K562 (cell line): ENCODE measurements around the gene NCOA6. TPM values are rescaled to one million over a fixed set of nuclear protein-coding genes. Genes with fewer than 3 reads are reported as not detected.
A peak's percentile ranks its signal among the peaks of the same experiment; 100 is the strongest.

Experiments
- BRD4 ChIP-seq: fragments of 200-600 bp; sonication (generic); IDR thresholded peaks from 2 replicates; pipeline ENCODE4 v1.6.1; 2017; ENCODE audit warnings: inconsistent platforms
- BRF1 ChIP-seq: IDR thresholded peaks from 3 replicates; pipeline ENCODE4 v1.6.1; 2011; ENCODE audit warnings: borderline replicate concordance, mild to moderate bottlenecking; ENCODE audit not compliant: insufficient read length; ENCODE audit errors: extremely low read depth
- CEBPB ChIP-seq: fragments of 450-650 bp; IDR thresholded peaks from 2 replicates; pipeline ENCODE4 v1.6.1; 2016; ENCODE audit warnings: missing genetic modification characterization, missing compliant biosample characterization
- ELF2 ChIP-seq: fragments of 250-450 bp; sonication (Bioruptor Pico); IDR thresholded peaks from 2 replicates; pipeline ENCODE4 v1.5.0; 2021; ENCODE audit warnings: mild to moderate bottlenecking
- ESRRB ChIP-seq: fragments of 250-450 bp; sonication (Bioruptor Pico); IDR thresholded peaks from 2 replicates; pipeline ENCODE4 v1.5.0; 2020; ENCODE audit warnings: mild to moderate bottlenecking, moderate library complexity, borderline replicate concordance
- ETV6 ChIP-seq, 3 experiments: fragments of 150-350 bp in 1 of 3; sonication (generic) in 1 of 3; formaldehyde crosslinking in 1 of 3; IDR thresholded peaks; 2 replicates each; pipeline versions ENCODE4 v1.6.1 to v1.8.0; 2014 to 2022; ENCODE audit warnings: borderline replicate concordance in 2 of 3, low read depth in 2 of 3, antibody characterized with exemption in 1 of 3, low read length in 1 of 3, mild to moderate bottlenecking in 1 of 3, missing genetic modification reagents in 1 of 3
- GATAD2A ChIP-seq: fragments of 450-650 bp; IDR thresholded peaks from 2 replicates; pipeline ENCODE4 v1.6.1; 2017
- GTF2A2 ChIP-seq: IDR thresholded peaks from 2 replicates; pipeline ENCODE4 v1.6.1; 2016; ENCODE audit warnings: mild to moderate bottlenecking, missing genetic modification characterization, missing compliant biosample characterization
- HCFC1 ChIP-seq: IDR thresholded peaks from 2 replicates; pipeline ENCODE4 v1.6.1; 2012; ENCODE audit warnings: low read depth, low read length, improper control_type of control experiment
- ILK ChIP-seq: fragments of 450-650 bp; IDR thresholded peaks from 2 replicates; pipeline ENCODE4 v1.6.1; 2016; ENCODE audit warnings: missing genetic modification characterization, low read depth, mild to moderate bottlenecking, missing compliant biosample characterization, moderate library complexity, borderline replicate concordance
- LARP7 ChIP-seq: fragments of 450-650 bp; IDR thresholded peaks from 2 replicates; pipeline ENCODE4 v1.6.1; 2016
- MEIS2 ChIP-seq: fragments of 450-650 bp; IDR thresholded peaks from 2 replicates; pipeline ENCODE4 v1.6.1; 2014; ENCODE audit warnings: mild to moderate bottlenecking; ENCODE audit not compliant: partially characterized antibody
- PHF21A ChIP-seq: fragments of 450-650 bp; IDR thresholded peaks from 2 replicates; pipeline ENCODE4 v1.6.1; 2017; ENCODE audit warnings: low read depth, borderline replicate concordance
- RBFOX2 ChIP-seq: fragments of 200-400 bp; formaldehyde crosslinking; IDR thresholded peaks from 2 replicates; pipeline ENCODE4 v1.6.1; 2017; ENCODE audit warnings: low read depth, mild to moderate bottlenecking, low read length, moderate library complexity
- RBM25 ChIP-seq: fragments of 200-400 bp; formaldehyde crosslinking; IDR thresholded peaks from 2 replicates; pipeline ENCODE4 v1.6.1; 2018; ENCODE audit warnings: low read length, low read depth, moderate library complexity; ENCODE audit not compliant: severe bottlenecking
- REST ChIP-seq, 2 experiments: fragments of 450-650 bp; formaldehyde crosslinking in 1 of 2; IDR thresholded peaks; 2 replicates each; pipeline versions ENCODE4 v1.4.0 to v1.6.1; 2014 to 2020; ENCODE audit warnings: mild to moderate bottlenecking in 2 of 2, borderline replicate concordance in 1 of 2, low read depth in 1 of 2
- TAF1 ChIP-seq: IDR thresholded peaks from 2 replicates; pipeline ENCODE4 v1.6.1; 2011; ENCODE audit warnings: mild to moderate bottlenecking, low read length, moderate library complexity; ENCODE audit not compliant: insufficient read depth, control insufficient read depth, severe bottlenecking; ENCODE audit errors: extremely low read depth
- USF1 ChIP-seq: sonication (generic); formaldehyde crosslinking; IDR thresholded peaks from 2 replicates; pipeline ENCODE4 v1.9.0; 2022; ENCODE audit warnings: mild to moderate bottlenecking, missing genetic modification reagents
- ZC3H8 ChIP-seq: fragments of 450-650 bp; IDR thresholded peaks from 2 replicates; pipeline ENCODE4 v1.6.1; 2017
- ZNF445 ChIP-seq: fragments of 250-450 bp; sonication (Bioruptor Pico); IDR thresholded peaks from 2 replicates; pipeline ENCODE4 v1.4.0; 2020; ENCODE audit warnings: low read depth, mild to moderate bottlenecking, moderate library complexity
- polyA plus RNA-seq, 8 experiments: library from polyadenylated mRNA; depleted of rRNA in 4 of 8; stranded (reverse) in 5 of 8; unstranded in 3 of 8; fragments of >200 nt; fragmentation: Nextera tagmentation in 2 of 8; fragmentation: Illumina TruSeq in 1 of 8; extraction: Ambion mirVana in 2 of 8; extraction: Trizol in 1 of 8; gene quantifications; 2 replicates each; pipeline versions ENCODE4 v1.2.1 to v1.2.3, GENCODE V29; 2011 to 2014; ENCODE audit warnings: inconsistent platforms in 1 of 8, missing spikeins in 1 of 8
- total RNA-seq, 7 experiments: library from RNA; depleted of rRNA in 6 of 7; stranded (reverse); fragments of >200 nt in 6 of 7; fragmentation: Illumina TruSeq in 2 of 7; extraction: Trizol in 2 of 7; gene quantifications; 2 replicates each; pipeline versions ENCODE4 v1.2.1 to v1.2.3, GENCODE V29; 2011 to 2021; ENCODE audit warnings: low replicate concordance in 1 of 7

The NCOA6 gene
- total and polyA plus RNA-seq, 9 of the 15 experiments (the other 6 are each of a cell fraction or from before 2014, with no cell fraction given): 6.1 to 25.0 (median 9.5) TPM

- TF ChIP-seq LARP7 (no peak), ILK (tag) (no peak), ZC3H8 (no peak), ESRRB (CRISPR knock-in tag) (no peak), ETV6 (IDR thresholded peaks at IDR 0.05; ENCODE audit: borderline replicate concordance in 1 of 2, low read depth in 2 of 2, low read length in 1 of 2) (no peak), ETV6 (CRISPR knock-in tag; IDR thresholded peaks at IDR 0.05; ENCODE audit: borderline replicate concordance) (no peak), MEIS2 (no peak), PHF21A (no peak), USF1 (CRISPR knock-in tag) (no peak), GTF2A2 (0 out of 2 replicates have a peak, but pooled peaks have one; percentile 50), REST (IDR thresholded peaks at IDR 0.05; ENCODE audit: borderline replicate concordance) (no peak), REST (CRISPR knock-in tag; IDR thresholded peaks at IDR 0.05; ENCODE audit: low read depth) (0 out of 2 replicates have a peak, but pooled peaks have one; percentile 25), HCFC1 (no peak), BRD4 (no peak), RBM25 (no peak), GATAD2A (no peak), TAF1 (peak; percentile 86), RBFOX2 (peak; percentile 77), ELF2 (CRISPR knock-in tag) (no peak), ZNF445 (no peak), CEBPB (no peak), BRF1 (no peak)
Observed at GRCh38 chr20:34824806-34825529, 483 bp downstream of the NCOA6 start (continued).
